Mucosa of gallbladder (tissue), 1 donor: ENCODE results near the gene DSE. TPM values are rescaled to one million over a fixed set of nuclear protein-coding genes. Genes with fewer than 3 reads are reported as not detected.
"Not testable (repeated sequence)": the region's sequence is repeated elsewhere in the genome, so short reads cannot be mapped to it uniquely, and the experiment has no call there.

Source experiments
- DNase-seq: peaks from one replicate; pipeline ENCODE4 v3.0.0-alpha.2; 2020; ENCODE audit warnings: low spot score
- total RNA-seq: library from RNA; stranded (reverse); gene quantifications from one replicate; pipeline ENCODE4 v1.2.1, GENCODE V29; 2021
- donor health status: DM: no; HTN: no; CAD: no.

DSE gene
- 24.9 TPM for total RNA-seq

- DNase-seq: peak; percentile 75
Observed at GRCh38 chr6:116370760-116371119, at the start of gene DSE. Gene DSE, plus strand, starts transcription at chr6:116370947. Its CDS starts 28,304 bp downstream, at chr6:116399251.

DNA sequence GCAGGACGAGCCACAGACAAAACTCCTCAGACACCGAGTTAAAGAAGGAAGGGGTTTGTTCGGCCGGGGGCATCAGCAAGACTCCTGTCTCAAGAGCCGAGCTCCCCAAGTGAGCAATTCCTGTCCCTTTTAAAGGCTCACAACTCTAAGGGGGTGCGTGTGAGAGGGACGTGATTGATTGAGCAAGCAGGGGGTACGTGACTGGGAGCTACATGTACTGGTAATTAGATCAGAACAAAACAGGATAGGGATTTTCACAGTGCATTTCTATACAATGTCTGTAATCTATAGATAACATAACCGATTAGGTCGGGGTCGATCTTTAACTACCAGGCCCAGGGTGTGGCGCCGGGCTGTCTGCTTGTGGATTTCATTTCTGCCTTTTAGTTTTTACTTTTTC lies 48.8 kb upstream of the DSE start:
- DNase-seq: not testable (repeated sequence)

GRCh38 chr6:116323863-116324262 lies 46.9 kb upstream of the DSE start:
- DNase-seq: no peak

DNA sequence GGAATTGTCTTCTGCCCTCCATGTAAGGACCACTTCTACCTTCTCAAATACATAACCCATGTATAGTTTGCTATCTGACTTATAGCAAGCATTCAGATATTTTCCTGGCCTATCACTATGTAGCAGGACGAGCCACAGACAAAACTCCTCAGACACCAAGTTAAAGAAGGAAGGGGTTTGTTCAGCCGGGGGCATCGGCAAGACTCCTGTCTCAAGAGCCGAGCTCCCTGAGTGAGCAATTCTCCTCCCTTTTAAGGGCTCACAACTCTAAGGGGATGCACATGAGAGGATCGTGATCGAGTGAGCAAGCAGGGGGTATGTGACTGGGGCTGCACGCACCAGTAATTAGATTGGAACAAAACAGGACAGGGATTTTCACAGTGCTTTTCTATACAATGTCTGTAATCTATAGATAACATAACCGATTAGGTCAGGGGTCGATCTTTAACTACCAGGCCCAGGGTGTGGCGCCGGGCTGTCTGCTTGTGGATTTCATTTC lies 45.1 kb upstream of the DSE start:
- not testable (repeated sequence) for DNase-seq

GRCh38 chr6:116326181-116326671 lies 44.5 kb upstream of the DSE start:
- no peak for DNase-seq

DNA sequence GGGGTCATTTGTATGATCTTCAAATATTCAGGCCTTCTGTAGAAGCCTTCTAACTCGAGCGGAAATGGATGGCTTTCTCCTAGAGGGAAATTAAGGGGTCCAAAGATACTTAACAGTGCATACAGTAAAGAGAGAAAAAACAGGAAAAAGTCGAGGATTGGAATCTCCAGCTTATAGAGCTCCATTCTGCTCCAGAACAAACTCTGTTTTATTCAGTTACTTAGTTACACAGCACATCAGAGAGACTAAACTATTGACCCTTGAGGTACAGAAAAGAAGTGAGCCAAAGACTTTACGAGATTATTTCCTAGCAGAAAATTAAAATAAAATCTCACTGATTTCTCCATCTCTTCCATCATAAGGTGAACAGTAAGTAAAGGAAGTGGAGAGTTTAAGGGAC lies 43.8 kb upstream of the DSE start:
- no peak for DNase-seq

GRCh38 chr6:116327803-116328527 lies 42.8 kb upstream of the DSE start:
- DNase-seq: no peak

DNA sequence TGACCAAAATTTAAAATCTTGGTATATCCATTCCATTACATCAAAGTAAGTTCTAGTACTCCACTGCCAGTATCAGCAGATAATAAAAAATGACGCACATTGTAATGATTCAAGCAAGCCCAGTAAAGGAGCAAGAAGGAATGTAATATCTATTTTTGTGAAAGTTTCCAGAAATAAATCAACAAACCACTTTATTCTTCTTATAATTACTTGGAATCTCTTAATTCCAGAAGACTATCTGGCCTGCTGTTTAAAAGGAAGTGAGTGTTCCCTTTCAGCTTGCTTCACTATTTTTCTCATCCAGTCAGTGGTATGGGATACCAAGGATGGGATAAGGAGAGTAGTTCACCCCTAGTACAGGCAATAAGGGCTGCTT lies 42.2 kb upstream of the DSE start:
- DNase-seq: no peak

GRCh38 chr6:116329156-116329555 lies 41.6 kb upstream of the DSE start:
- DNase-seq: no peak

GRCh38 chr6:116330511-116330910 lies 40.2 kb upstream of the DSE start:
- no peak for DNase-seq

GRCh38 chr6:116332096-116332495 lies 38.7 kb upstream of the DSE start:
- DNase-seq: no peak

GRCh38 chr6:116334638-116335409 lies 35.9 kb upstream of the DSE start:
- not testable (repeated sequence) for DNase-seq

GRCh38 chr6:116335612-116336215 lies 35.0 kb upstream of the DSE start:
- DNase-seq: no peak

GRCh38 chr6:116338943-116339342 lies 31.8 kb upstream of the DSE start:
- DNase-seq: no peak

GRCh38 chr6:116340625-116341024 lies 30.1 kb upstream of the DSE start:
- not testable (repeated sequence) for DNase-seq

GRCh38 chr6:116349216-116349615 lies 21.5 kb upstream of the DSE start:
- no peak for DNase-seq

DNA sequence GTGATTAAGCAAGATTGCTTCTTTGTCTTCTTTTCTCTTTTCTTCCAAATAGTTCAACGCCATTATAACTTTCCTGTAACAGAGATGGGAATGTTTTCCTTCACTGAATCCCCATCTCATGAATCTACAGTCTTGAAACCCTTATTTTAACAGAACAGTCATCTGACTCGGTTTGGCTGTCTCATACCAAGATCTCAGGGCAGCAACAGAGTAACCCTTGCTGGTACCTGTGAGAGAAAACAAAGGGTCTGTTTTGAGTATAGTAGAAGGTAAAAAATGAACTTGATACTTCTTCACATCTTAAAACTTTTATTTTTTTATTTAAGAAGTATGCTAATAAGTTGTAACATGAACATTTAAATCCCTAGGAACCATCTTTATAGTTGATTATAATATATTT lies 19.6 kb upstream of the DSE start:
- DNase-seq: no peak

DNA sequence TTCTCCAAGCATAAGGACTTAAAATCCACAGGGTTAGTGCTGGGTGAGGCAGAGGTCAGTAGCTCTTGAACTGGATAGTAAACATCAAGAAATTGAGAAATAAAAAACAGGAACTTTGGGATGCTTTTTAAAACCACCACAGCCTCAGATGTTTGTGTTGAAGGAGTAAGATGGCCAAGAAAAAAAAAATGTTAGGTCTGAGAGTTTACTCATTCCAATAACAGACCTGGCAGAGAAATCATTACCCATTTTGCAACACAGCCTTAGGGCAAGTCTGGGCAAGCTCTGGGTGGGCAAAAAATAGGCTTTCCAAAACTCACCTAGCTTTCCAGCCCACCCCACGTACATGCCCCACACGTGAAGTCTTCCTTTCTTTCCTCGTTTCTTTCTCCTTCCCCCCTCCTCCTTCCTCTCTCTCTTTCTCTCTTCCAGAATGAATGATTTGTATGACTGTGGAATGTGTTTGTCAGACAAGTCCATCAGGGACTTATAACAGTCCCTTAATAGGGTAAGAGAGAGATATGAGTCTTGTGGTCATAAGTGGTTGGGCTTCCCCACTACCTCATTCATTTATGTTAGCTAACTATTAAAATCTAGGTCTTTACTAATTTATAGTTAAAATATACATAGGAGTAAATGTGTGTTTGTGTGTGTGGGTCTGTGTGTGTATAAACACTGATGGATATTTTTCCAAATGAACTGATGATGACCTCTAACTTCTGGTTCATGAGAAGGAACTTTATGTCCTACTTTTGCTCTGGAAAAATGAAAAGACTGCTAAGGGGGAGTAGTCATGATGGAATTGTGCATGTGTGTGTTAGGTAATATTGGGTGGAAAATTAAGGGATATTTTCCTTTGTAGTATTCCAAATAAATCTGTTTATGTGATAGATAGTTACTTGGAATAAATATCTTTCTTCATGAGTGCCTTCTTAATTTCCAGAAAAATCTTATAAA lies 18.0 kb upstream of the DSE start:
- DNase-seq: no peak

DNA sequence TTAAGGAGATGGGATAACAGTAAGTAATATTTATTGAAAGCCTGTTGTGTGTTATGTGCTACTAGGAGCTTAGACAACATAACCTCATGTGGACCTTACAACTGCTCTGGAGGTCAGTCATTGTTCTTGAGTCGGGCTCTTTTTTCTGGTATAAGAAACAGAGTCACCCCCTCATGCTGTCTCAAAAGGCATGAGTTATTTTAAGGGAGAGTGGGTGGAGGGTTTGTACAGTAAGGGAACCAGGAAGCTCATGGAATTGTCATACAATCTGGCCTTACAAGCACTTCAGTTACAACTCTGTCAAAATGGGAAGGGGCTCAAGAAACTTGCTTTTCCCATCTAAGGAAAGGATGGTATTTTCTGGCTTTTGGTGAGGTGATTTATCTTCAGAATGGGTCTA lies 16.5 kb upstream of the DSE start:
- DNase-seq: no peak

DNA sequence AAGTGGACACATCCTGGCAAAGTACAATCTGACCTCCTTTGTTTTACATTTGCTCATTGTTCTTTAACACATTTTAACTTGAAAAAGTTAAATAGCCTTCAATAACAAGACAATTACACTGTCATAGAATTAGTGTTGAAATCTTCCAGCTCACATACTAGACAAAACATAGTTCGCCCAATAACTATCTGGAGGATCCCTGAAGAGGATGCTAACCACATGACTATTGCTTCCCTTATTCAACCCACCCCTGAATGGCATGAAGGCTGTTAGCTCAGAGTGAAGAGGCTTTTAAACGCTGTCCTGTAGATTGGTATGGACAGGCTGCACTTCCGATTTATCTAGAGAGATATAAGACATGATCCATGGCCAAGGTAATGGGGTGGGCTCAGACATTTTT lies 15.0 kb upstream of the DSE start:
- no peak for DNase-seq

GRCh38 chr6:116359131-116359530 lies 11.6 kb upstream of the DSE start:
- DNase-seq: no peak
